Sigmoid colon (tissue), 4 donors: ENCODE data around the gene TTC19.

Experiments
- CTCF ChIP-seq, 4 experiments: fragments of 450-650 bp in 3 of 4; fragments of 200-600 bp in 1 of 4; IDR thresholded peaks; one replicate each; pipeline ENCODE4 v1.5.1; 2016 to 2019; ENCODE audit warnings: antibody characterized with exemption in 4 of 4, mild to moderate bottlenecking in 3 of 4, moderate library complexity in 2 of 4
- POLR2A ChIP-seq, 2 donors: fragments of 450-650 bp; IDR thresholded peaks; one replicate each; pipeline ENCODE4 v1.6.1; 2016; ENCODE audit warnings: antibody characterized with exemption in 2 of 2, mild to moderate bottlenecking in 2 of 2, moderate library complexity in 2 of 2
- POLR2AphosphoS5 ChIP-seq, 4 donors: sonication (generic); formaldehyde crosslinking; IDR thresholded peaks; one replicate each; pipeline ENCODE4 v1.6.1; 2017; ENCODE audit warnings: antibody characterized with exemption in 4 of 4

GRCh38 chr17:15958484-15958854, 41.2 kb upstream of the TTC19 start:
- TF ChIP-seq POLR2AphosphoS5 (IDR thresholded peaks at IDR 0.05) (no peak), POLR2A (IDR thresholded peaks at IDR 0.05) (no peak), CTCF (IDR thresholded peaks at IDR 0.05) (no peak)
